ENCODE measurements around the gene DCDC2B. TPM values are rescaled to one million over a fixed set of nuclear protein-coding genes. Genes with fewer than 3 reads are reported as not detected.

Gene DCDC2B
- total RNA-seq, 1 donor from 2014 or later, result not detected

- Mint-ChIP-seq H3K4me1 (peaks cover 50% of the 10 kb centered on the region), H3K27ac (peak overlapping the region; percentile 95), H3K36me3 (ENCODE audit: low read depth) (peaks cover 59% of the 10 kb centered on the region), H3K27me3 (no peaks in the 10 kb centered on the region), H3K4me3 (peak overlapping the region; percentile 96), H3K9me3 (no peaks in the 10 kb centered on the region)
- TF ChIP-seq CTCF (IDR thresholded peaks at IDR 0.05), result no peak
- ATAC-seq (ENCODE audit: low read depth), result no peak
- no peak for DNase-seq
- intact Hi-C loops (cut with micrococcal nuclease), result loop anchor here (5.0 kb wide), 1 partner anchor 149 kb away; the partner anchor contains the start of gene TMEM39B
- POLR2A ChIA-PET, result interaction anchor here (0.6 to 5.0 kb wide), 10 partner anchors 12 to 179 kb away, joined by 3 to 47 read pairs (median 12); partner anchors contain the start of genes BSDC1, CCDC28B, DCDC2B and HDAC1
- CTCF ChIA-PET, result interaction anchor here (1.2 to 1.4 kb wide), 2 partner anchors 95 to 181 kb away, joined by 3 to 4 read pairs; no protein-coding TSS in a partner anchor
Observed at GRCh38 chr1:32221581-32221979, 12.7 kb downstream of the DCDC2B start.

- DNase-seq, result peak; percentile 80
- ChIA-PET CTCF (interaction anchor here (1.7 kb wide), 1 partner anchor 18 kb away, joined by 7 read pairs; no protein-coding TSS in a partner anchor), POLR2A (interaction anchor here (0.6 to 5.0 kb wide), 14 partner anchors 13 to 278 kb away, joined by 3 to 47 read pairs (median 6); partner anchors contain the start of genes BSDC1, CCDC28B, DCDC2B and HDAC1)
- H3K9me3 Mint-ChIP-seq, result no peaks in the 10 kb centered on the region
- peaks cover 50% of the 10 kb centered on the region for H3K4me1 Mint-ChIP-seq
- H3K4me3 Mint-ChIP-seq, result peak within 1 kb of the TSS; percentile 96
- intact Hi-C loops (cut with micrococcal nuclease), result loop anchor here (1.0 to 5.0 kb wide), 9 partner anchors 14 to 173 kb away; partner anchors contain the start of genes BSDC1, CCDC28B, HDAC1 and LCK
- H3K27ac Mint-ChIP-seq, result peak within 1 kb of the TSS; percentile 95
- peaks cover 56% of the 10 kb centered on the region for H3K36me3 Mint-ChIP-seq (ENCODE audit: low read depth)
- H3K27me3 Mint-ChIP-seq, result no peaks in the 10 kb centered on the region
- no peak for TF ChIP-seq CTCF (IDR thresholded peaks at IDR 0.05)
- peak; percentile 85 for ATAC-seq (ENCODE audit: low read depth)
Observed at GRCh38 chr1:32221980-32222755, 13.3 kb downstream of the DCDC2B start, which contains the start of the genes EIF3I and TMEM234. Gene EIF3I, plus strand, starts transcription at chr1:32222407. Its CDS starts 35 bp downstream, at chr1:32222442. Gene TMEM234, minus strand, starts transcription at chr1:32222353. Its CDS starts 31 bp downstream, at chr1:32222322.

- no peak for ATAC-seq (ENCODE audit: low read depth)
- intact Hi-C loops (cut with micrococcal nuclease), result loop anchor here (2.0 to 5.0 kb wide), 3 partner anchors 27 to 171 kb away; partner anchors contain the start of genes BSDC1, LCK and TMEM39B
- Mint-ChIP-seq H3K36me3 (ENCODE audit: low read depth) (peaks cover 62% of the 10 kb centered on the region), H3K4me1 (peaks cover 50% of the 10 kb centered on the region), H3K27me3 (no peaks in the 10 kb centered on the region), H3K4me3 (peak overlapping the region; percentile 96), H3K9me3 (no peaks in the 10 kb centered on the region), H3K27ac (no peak overlapping the region)
- CTCF ChIA-PET, result interaction anchor here (0.8 to 1.7 kb wide), 4 partner anchors 17 to 177 kb away, joined by 3 to 7 read pairs (median 4); no protein-coding TSS in a partner anchor
- POLR2A ChIA-PET, result interaction anchor here (0.7 to 5.0 kb wide), 6 partner anchors 17 to 151 kb away, joined by 3 to 47 read pairs (median 8); partner anchors contain the start of genes CCDC28B, HDAC1, LCK and TMEM39B
- DNase-seq, result no peak
- TF ChIP-seq CTCF (IDR thresholded peaks at IDR 0.05), result no peak
Observed at GRCh38 chr1:32223683-32224082, 14.8 kb downstream of the DCDC2B start.

- H3K9me3 Mint-ChIP-seq, result no peaks in the 10 kb centered on the region
- ATAC-seq (ENCODE audit: low read depth) (no peak), DNase-seq (no peak)
- H3K4me1 Mint-ChIP-seq, result peaks cover 48% of the 10 kb centered on the region
- ChIA-PET CTCF (interaction anchor here (0.9 to 1.3 kb wide), 2 partner anchors 26 to 176 kb away, joined by 4 to 5 read pairs; no protein-coding TSS in a partner anchor), POLR2A (interaction anchor here (0.7 to 5.0 kb wide), 5 partner anchors 16 to 152 kb away, joined by 3 to 47 read pairs (median 13); partner anchors contain the start of genes HDAC1, LCK and TMEM39B)
- no peaks in the 10 kb centered on the region for H3K27me3 Mint-ChIP-seq
- TF ChIP-seq CTCF (IDR thresholded peaks at IDR 0.05), result no peak
- peaks cover 66% of the 10 kb centered on the region for H3K36me3 Mint-ChIP-seq (ENCODE audit: low read depth)
- peak overlapping the region; percentile 96 for H3K4me3 Mint-ChIP-seq
- no peak overlapping the region for H3K27ac Mint-ChIP-seq
- intact Hi-C loops (cut with micrococcal nuclease), result loop anchor here (5.0 kb wide), 1 partner anchor 152 kb away; the partner anchor contains the start of gene TMEM39B
Observed at GRCh38 chr1:32224285-32224684, 15.4 kb downstream of the DCDC2B start.
